GM19395 (cell line): ENCODE data around the gene BTBD17.

Source experiments
- ATAC-seq: cut with Tn5 transposase; IDR thresholded peaks from one replicate; pipeline ENCODE4 v1.9.1; 2021; ENCODE audit warnings: mild to moderate bottlenecking, moderate library complexity; ENCODE audit not compliant: unreplicated experiment

BTBD17 gene

DNA sequence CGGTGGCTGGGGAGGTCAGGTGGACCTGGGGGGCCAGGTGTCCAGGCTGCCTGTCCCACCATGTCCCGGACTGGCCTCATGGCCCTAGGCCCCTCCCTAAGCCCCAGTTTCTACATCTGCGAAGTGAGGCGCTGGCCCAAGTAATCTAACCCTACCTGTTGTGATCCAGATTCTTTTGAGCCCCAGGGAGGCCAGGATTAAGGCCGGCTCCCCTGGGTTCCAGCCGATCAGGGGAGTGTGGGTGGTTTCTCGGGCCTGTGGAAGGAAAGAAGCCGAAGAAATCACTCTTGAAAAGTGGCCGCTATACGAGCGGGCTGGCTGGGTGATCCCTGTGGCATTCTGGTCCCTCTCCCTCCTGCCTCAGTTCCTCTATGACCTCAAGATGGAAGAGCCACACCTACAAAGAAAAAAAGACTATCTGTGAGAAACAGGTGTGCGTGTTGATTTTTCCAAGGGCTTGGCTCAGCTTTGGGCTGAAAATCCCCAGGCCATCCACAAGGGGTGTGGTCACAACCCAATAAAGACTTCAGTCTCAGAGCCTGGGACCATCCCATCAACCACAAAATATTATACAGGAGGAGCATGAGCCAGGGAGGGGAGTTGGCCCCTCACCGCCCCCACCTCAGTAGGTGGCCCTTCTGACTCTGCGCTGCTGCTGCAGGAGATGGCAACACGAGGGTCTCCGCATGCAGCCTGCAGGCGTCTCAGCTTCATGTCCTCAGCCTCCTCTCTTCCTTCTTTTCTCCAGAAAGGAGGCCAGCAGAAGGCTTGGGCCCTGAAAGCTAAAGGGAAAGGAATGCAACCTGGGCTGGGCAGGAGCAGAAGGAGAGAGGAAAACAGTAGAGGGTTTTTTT is 25.9 kb upstream of the BTBD17 start:
- no peak for ATAC-seq

- ATAC-seq: no peak
These were observed 24.7 kb upstream of the BTBD17 start for GRCh38 chr17:74386386-74386785.

DNA sequence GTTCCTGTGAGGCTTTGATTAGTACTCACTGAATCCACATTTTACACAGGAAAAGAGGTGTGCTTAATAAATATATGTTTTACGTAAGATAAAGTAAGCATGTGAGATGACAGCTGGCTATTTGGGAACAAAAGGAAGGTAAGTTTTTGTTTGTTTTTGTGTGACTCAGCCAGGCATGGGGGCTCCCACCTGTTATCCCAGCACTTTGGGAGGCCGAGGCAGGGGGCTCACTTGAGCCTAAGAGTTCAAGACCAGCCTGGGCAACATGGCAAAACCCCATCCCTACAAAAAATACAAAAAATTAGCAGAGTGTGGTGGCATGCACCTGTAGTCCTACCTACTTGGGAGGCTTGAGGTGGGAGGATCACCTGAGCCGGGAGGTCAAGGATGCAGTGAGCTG is 23.5 kb upstream of the BTBD17 start:
- ATAC-seq: no peak

DNA sequence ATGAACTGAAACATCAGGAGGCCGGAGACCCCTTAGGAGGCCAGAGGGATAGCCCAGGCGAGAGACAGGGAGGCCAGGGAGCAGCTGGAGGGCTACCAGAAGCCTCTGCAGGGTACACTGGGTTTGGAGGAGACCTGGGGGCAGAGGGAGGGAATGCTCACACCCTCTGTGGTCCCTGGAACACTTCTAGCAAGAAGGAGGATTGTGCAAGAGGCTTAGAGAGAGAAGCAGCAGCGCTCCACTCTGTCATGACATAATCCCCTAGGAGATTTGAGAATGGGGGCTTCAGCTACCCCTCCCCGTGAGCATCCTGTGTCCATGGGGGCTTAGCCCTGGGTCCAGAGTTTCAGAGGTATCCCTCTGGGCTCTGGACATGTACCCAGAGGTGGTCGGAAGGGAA is 21.5 kb upstream of the BTBD17 start:
- ATAC-seq: no peak

- no peak for ATAC-seq
These were observed 19.5 kb upstream of the BTBD17 start for GRCh38 chr17:74380959-74381808.

DNA sequence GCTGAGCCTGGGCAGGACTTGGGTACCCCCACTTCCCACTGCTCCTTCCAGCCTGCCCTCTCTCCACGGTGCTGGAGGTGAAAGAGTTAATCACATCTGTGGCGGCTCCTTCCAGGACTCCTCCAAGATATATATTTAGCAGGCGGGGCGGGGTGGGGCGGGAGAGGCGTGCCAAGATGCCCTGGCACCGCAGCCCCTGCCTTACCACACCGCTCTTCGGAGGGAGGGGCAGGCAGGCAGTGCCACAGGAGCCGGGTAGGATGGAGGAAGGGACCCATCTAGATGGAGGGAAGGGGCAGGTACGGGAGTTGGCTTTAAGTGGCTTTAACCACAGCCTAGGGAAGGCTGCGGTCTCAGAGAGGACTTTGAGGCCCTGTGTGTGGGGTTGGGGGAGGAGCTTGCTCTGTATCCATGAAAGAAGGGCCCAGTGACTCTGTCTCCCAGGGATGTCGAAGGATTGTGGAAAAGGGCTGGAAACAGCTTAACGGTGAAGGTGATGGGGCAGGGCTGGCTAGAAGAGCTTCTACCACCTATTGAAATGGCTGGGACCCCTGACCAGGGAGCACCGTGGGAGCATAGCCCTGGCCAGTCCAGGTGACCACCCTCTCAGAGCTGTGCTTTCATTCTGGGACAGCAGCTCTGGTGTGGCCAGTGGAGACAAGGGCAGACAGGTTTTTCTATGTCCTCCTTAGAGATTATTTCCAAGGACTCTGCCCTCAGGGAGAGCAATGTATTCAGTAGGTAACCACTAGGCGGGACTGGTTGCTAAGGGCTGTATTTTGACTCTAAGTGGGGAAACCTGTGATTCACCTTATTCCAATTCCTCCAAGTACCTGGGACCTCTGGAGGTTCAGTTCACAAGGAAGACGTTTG is 18.7 kb upstream of the BTBD17 start:
- no peak for ATAC-seq

- peak; percentile 69 for ATAC-seq
These were observed 17.9 kb upstream of the BTBD17 start for GRCh38 chr17:74379495-74380085.

GRCh38 chr17:74374858-74375257 is 13.2 kb upstream of the BTBD17 start:
- no peak for ATAC-seq

- no peak for ATAC-seq
These were observed 12.4 kb upstream of the BTBD17 start for GRCh38 chr17:74373838-74374606.

GRCh38 chr17:74372426-74372825 is 10.8 kb upstream of the BTBD17 start:
- ATAC-seq: no peak

DNA sequence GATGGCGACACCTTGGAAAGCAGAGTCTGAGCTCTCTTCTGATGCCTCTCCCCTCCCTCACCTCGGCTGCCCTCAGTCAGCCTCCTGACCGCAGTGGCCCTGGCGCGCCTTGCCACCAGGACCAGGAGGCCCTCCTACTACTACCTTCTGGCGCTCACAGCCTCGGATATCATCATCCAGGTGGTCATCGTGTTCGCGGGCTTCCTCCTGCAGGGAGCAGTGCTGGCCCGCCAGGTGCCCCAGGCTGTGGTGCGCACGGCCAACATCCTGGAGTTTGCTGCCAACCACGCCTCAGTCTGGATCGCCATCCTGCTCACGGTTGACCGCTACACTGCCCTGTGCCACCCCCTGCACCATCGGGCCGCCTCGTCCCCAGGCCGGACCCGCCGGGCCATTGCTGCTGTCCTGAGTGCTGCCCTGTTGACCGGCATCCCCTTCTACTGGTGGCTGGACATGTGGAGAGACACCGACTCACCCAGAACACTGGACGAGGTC is 10.0 kb upstream of the BTBD17 start:
- no peak for ATAC-seq

DNA sequence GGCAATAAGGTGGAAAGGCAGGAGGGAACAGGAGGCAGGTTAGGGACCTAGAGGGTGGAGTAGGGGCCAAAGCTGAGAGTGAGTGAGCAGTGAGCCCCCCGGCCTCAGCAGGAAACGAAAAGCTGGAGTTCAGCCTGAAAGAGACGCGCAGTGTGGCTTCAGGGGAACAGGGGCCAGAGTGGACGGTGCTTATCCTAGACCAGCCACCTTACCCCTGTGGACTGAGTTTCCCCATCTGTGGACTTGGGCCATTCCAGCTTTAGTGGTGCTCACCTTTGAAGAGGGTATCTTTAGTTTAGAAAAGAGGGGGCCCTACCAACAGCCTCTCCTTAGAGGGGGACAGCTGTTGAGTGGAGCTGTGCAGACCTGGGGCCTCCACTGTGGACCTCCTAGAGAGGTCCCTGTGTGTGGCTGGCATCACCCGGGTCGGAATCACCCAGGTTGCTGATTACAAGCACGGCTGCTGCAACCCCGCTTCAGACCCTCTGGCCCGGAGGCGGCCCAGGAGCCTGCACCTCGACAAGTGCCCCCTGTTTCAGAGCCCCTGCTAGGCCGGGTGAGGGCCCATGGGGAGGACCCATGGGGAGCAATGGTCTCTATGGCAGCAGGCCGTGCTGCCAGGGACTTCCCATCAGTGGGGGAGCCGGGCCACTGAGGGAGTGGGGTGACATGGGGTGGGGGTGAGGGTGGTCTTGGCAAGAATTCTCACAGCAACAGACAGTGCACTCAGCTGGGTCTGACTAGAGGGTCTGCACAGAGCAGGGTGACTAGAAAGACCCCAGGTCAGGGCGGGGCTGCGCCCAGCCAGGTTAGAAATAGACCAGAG is 8.2 kb upstream of the BTBD17 start:
- no peak for ATAC-seq

DNA sequence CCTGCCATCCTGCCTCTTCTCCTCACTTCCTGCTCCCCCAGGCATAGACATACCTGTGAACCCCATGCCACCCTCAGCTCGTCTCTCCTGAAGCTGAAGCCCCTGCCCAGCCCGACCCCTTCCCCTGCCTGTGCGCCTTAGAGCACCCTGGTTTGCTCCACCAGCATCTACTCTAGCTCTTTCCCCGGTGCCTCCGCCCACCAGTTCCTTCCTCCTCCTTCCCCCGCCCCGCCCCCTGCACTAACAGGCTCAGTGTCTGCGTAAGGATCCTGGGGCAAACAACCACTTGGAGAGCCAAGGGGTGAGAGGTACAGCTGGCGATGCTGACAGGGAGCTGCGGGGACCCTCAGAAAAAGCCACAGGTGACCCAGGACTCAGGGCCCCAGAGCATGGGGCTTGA is 7.6 kb upstream of the BTBD17 start:
- no peak for ATAC-seq

GRCh38 chr17:74368341-74369081 is 6.8 kb upstream of the BTBD17 start:
- ATAC-seq: no peak

DNA sequence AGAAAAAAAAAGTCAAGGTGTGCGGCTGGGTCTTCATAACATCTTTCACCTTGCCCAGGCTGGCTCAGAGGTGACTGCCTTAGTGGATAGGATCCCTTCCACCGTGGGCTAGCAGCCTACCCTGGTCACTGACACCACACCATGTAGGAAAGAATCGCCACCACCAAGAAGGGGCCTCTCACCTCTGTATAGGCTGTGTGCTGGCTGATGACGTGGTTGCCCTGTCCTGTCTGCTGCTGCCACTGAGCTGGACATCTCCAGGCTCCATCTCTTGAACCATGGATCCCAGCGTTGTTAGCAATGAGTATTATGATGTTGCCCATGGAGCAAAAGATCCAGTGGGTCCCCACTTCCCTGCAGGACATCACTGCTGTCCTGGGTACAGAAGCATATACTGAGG is 5.5 kb upstream of the BTBD17 start, which contains the start of gene GPR142:
TSS of gene GPR142 (plus strand) at position 301 of the 400 bp plus-strand sequence. CDS start 2,035 bp downstream, outside the sequence.
- no peak for ATAC-seq

DNA sequence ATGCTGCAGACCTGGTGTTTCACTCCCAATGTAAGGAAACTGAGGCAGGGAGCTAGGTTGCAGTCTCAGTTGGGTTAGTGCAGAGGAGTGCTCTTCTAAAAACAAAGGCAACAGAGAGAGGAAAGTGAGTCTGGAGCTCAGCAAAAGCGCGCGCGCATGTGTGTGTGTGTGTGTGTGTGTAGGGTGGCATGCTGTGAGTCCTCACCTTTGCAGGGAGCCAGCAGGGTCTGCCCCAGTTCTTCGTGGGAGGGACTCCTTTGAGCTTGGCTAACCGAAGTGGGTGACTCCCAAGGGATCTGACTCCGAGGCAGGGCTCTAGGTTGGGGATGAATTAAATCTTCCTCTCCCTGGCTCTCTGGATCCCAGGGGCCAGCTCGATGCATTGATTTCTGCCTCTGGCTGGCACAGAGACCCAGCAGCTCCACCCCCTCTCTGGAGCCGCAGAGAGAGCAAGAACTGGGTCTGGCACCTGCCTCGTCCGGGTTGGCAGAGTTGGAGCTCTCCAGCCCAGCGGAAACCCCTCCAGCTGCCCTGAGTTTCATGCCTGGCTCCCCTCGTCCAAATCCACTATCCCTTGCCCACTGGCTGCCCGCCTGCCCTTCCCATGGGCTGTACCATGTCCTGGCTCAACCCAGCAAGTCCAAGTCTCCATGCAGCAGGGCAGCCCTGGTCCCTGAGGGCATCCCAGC is 1.3 kb upstream of the BTBD17 start:
- no peak for ATAC-seq

DNA sequence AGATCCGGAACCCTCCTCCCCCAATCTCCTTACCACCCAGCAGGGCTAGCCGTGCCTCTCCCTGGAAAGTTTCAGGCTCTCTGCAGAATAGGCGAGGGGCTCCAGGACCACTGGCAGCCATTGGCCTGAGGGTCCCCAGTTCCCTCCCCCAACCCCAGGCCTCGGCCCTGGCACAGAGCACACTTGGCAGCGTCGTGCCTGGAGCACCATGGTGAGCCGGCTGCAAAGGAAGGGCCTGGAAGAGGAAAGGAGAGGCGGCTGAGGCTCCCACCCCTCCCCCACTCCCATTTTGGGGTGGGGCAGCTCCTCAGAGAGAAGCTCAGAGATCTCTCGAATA is 369 bp upstream of the BTBD17 start:
- ATAC-seq: no peak

DNA sequence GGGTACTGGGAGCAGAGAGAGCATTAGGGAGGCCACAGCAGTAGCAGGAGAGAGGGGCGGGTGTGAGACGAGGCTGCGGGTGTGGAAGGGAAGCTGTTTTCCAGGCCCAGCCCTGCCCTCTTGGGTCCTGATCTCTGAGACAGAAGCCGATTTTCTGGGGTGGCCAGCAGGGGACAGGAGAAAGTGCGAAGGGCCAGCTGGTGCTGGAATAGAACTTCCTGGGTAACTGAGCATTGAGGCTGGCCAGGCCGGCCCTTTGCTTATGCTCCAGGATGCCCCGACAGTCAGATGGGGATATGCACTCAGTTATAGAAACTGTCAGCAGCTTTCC is 804 bp downstream of the BTBD17 start:
- no peak for ATAC-seq
